ENCODE results near the gene CHPT1. TPM values are rescaled to one million over a fixed set of nuclear protein-coding genes. Genes with fewer than 3 reads are reported as not detected.
A peak's percentile ranks its signal among the peaks of the same experiment; 100 is the strongest.

CHPT1 gene
- total and polyA plus RNA-seq, 2 of the 13 experiments (the other 11 are each of a cell fraction or from before 2014, with no cell fraction given), result 117 to 178 TPM

DNA sequence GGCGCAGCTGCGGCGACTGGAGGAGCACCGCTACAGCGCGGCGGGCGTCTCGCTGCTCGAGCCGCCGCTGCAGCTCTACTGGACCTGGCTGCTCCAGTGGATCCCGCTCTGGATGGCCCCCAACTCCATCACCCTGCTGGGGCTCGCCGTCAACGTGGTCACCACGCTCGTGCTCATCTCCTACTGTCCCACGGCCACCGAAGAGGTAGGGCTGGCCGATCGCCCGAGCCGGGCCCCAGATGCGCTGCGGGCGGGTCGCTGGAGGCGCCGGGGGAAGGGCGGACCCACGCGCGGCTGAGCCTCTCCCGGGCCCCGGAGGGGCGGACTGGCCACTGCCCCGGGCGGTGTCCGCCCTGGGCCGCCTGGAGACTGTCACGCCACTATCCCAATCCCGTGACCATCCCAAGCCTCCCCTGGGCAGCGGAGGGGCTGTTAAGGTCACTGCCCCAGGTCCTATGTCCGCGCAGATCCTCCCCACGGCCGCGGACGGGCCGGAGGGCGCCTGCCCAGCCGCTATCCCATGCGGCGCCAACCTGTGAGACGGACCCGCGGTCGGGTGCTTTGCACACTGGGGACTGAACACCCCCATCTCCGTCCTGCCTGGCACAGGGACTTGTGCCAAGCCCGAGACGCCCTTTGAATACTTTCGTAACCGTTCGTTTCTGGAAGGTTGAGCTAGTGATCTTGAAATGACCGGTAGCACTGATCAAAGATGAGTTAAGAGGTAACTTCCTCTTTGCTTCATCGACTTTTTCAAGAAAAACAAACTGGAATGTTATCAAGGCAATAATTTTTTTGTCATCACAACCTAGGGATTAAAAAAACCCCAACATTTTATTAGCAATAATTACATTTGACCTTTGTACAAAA, 725 bp downstream of the CHPT1 start (continued):
- TF ChIP-seq, protein P1, sequence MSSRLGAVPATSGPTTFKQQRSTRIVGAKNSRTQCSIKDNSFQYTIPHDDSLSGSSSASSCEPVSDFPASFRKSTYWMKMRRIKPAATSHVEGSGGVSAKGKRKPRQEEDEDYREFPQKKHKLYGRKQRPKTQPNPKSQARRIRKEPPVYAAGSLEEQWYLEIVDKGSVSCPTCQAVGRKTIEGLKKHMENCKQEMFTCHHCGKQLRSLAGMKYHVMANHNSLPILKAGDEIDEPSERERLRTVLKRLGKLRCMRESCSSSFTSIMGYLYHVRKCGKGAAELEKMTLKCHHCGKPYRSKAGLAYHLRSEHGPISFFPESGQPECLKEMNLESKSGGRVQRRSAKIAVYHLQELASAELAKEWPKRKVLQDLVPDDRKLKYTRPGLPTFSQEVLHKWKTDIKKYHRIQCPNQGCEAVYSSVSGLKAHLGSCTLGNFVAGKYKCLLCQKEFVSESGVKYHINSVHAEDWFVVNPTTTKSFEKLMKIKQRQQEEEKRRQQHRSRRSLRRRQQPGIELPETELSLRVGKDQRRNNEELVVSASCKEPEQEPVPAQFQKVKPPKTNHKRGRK (CRISPR knock-in tag; IDR thresholded peaks at IDR 0.05), result no peak
- TF ChIP-seq, protein P2, sequence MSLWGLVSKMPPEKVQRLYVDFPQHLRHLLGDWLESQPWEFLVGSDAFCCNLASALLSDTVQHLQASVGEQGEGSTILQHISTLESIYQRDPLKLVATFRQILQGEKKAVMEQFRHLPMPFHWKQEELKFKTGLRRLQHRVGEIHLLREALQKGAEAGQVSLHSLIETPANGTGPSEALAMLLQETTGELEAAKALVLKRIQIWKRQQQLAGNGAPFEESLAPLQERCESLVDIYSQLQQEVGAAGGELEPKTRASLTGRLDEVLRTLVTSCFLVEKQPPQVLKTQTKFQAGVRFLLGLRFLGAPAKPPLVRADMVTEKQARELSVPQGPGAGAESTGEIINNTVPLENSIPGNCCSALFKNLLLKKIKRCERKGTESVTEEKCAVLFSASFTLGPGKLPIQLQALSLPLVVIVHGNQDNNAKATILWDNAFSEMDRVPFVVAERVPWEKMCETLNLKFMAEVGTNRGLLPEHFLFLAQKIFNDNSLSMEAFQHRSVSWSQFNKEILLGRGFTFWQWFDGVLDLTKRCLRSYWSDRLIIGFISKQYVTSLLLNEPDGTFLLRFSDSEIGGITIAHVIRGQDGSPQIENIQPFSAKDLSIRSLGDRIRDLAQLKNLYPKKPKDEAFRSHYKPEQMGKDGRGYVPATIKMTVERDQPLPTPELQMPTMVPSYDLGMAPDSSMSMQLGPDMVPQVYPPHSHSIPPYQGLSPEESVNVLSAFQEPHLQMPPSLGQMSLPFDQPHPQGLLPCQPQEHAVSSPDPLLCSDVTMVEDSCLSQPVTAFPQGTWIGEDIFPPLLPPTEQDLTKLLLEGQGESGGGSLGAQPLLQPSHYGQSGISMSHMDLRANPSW (CRISPR knock-in tag; IDR thresholded peaks at IDR 0.05; ENCODE audit: borderline replicate concordance), result no peak
- TF ChIP-seq ZNF761 (CRISPR knock-in tag; conservative IDR thresholded peaks at IDR 0.05) (no peak), CHD4 (IDR thresholded peaks at IDR 0.05; ENCODE audit: borderline replicate concordance, low read length) (no peak), TOPORS (CRISPR knock-in tag; IDR thresholded peaks at IDR 0.05) (no peak), PHF21A (CRISPR knock-in tag; IDR thresholded peaks at IDR 0.05) (no peak), ZC3H4 (CRISPR knock-in tag; IDR thresholded peaks at IDR 0.05; ENCODE audit: borderline replicate concordance) (no peak), HOXA3 (CRISPR knock-in tag; IDR thresholded peaks at IDR 0.05) (peak; percentile 40; the same call in 1 of the 2 replicates), HNRNPL (IDR thresholded peaks at IDR 0.05; ENCODE audit: low read depth, low read length) (0 out of 2 replicates have a peak, but pooled peaks have one; percentile 57), ONECUT2 (CRISPR knock-in tag; IDR thresholded peaks at IDR 0.05) (peak; percentile 61; the same call in 1 of the 2 replicates), HMG20A (CRISPR knock-in tag; IDR thresholded peaks at IDR 0.05; ENCODE audit: borderline replicate concordance) (0 out of 2 replicates have a peak, but pooled peaks have one; percentile 7), ZNF180 (CRISPR knock-in tag; IDR thresholded peaks at IDR 0.05; ENCODE audit: borderline replicate concordance, low read depth) (no peak), GZF1 (CRISPR knock-in tag; IDR thresholded peaks at IDR 0.05) (no peak), PPARG (CRISPR knock-in tag; conservative IDR thresholded peaks at IDR 0.05) (peak; percentile 17; the same call in 1 of the 2 replicates), TCF12 (IDR thresholded peaks at IDR 0.05) (no peak), TCF12 (CRISPR knock-in tag; IDR thresholded peaks at IDR 0.05) (no peak; the same call in 1 of the 2 replicates), ARHGAP35 (CRISPR knock-in tag; IDR thresholded peaks at IDR 0.05; ENCODE audit: borderline replicate concordance) (no peak), NR2C2 (CRISPR knock-in tag; IDR thresholded peaks at IDR 0.05; ENCODE audit: borderline replicate concordance) (no peak), KDM6A (CRISPR knock-in tag; IDR thresholded peaks at IDR 0.05; ENCODE audit: low read depth) (no peak), ZNF44 (CRISPR knock-in tag; IDR thresholded peaks at IDR 0.05) (no peak), ZNF235 (CRISPR knock-in tag; IDR thresholded peaks at IDR 0.05; ENCODE audit: borderline replicate concordance) (no peak), ZNF564 (CRISPR knock-in tag; IDR thresholded peaks at IDR 0.05) (no peak), ZNF674 (CRISPR knock-in tag; IDR thresholded peaks at IDR 0.05; ENCODE audit: low read depth) (no peak)
- TF ChIP-seq, protein P3, sequence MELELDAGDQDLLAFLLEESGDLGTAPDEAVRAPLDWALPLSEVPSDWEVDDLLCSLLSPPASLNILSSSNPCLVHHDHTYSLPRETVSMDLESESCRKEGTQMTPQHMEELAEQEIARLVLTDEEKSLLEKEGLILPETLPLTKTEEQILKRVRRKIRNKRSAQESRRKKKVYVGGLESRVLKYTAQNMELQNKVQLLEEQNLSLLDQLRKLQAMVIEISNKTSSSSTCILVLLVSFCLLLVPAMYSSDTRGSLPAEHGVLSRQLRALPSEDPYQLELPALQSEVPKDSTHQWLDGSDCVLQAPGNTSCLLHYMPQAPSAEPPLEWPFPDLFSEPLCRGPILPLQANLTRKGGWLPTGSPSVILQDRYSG (CRISPR knock-in tag; IDR thresholded peaks at IDR 0.05), result no peak
- TF ChIP-seq, protein P4, sequence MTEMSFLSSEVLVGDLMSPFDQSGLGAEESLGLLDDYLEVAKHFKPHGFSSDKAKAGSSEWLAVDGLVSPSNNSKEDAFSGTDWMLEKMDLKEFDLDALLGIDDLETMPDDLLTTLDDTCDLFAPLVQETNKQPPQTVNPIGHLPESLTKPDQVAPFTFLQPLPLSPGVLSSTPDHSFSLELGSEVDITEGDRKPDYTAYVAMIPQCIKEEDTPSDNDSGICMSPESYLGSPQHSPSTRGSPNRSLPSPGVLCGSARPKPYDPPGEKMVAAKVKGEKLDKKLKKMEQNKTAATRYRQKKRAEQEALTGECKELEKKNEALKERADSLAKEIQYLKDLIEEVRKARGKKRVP (CRISPR knock-in tag; IDR thresholded peaks at IDR 0.05), result no peak
